C4-2B (cell line): ENCODE data around the gene CES4A.
"Not testable (repeated sequence)": the region's sequence is repeated elsewhere in the genome, so short reads cannot be mapped to it uniquely, and the experiment has no call there.

ENCODE experiments used
- H3K27ac ChIP-seq: fragments of 450-650 bp; 2 replicates; pipeline ENCODE4 v1.5.1; 2017
- CTCF ChIP-seq: fragments of 450-650 bp; conservative IDR thresholded peaks from 2 replicates; pipeline ENCODE4 v1.5.1; 2017; ENCODE audit warnings: mild to moderate bottlenecking
- ZFX ChIP-seq: fragments of 450-650 bp; IDR thresholded peaks from 2 replicates; pipeline ENCODE4 v1.6.1; 2017

Gene CES4A

GRCh38 chr16:66972983-66973382 lies 15.4 kb upstream of the CES4A start:
- no peak for TF ChIP-seq ZFX
- no peak for TF ChIP-seq CTCF
- no peak overlapping the region for H3K27ac ChIP-seq

GRCh38 chr16:66973716-66974115 lies 14.7 kb upstream of the CES4A start:
- H3K27ac ChIP-seq = no peak overlapping the region
- TF ChIP-seq ZFX (no peak), CTCF (no peak)

- not testable (repeated sequence) for H3K27ac ChIP-seq
Observed at GRCh38 chr16:66974156-66974931, 14.0 kb upstream of the CES4A start.

- H3K27ac ChIP-seq = not testable (repeated sequence)
Observed at GRCh38 chr16:66974932-66975246, 13.5 kb upstream of the CES4A start.

- TF ChIP-seq ZFX (no peak), CTCF (no peak)
- H3K27ac ChIP-seq = no peak overlapping the region
Observed at GRCh38 chr16:66975302-66975893, 13.0 kb upstream of the CES4A start.

DNA sequence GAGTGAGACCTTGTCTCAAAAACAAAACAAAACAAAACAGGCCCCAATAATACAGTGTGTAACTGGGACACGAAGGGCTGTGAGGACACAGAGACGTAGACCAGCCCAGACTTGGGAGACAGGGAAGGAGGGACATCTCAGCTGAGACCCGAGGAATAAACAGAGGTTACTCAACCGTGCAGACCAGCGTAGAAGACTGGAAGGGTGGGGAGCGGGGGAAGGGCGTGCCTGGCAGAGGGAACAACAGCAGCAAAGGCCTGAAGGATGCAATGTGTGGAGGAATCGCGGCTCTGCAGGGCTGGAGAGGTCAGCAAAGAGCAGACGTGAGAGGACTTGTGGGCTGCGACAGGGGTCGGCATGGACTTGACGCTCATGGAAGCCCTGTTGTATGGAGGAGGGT lies 11.6 kb upstream of the CES4A start:
- no peak overlapping the region for H3K27ac ChIP-seq
- TF ChIP-seq CTCF (no peak), ZFX (no peak)

GRCh38 chr16:66977341-66978113 lies 10.9 kb upstream of the CES4A start:
- H3K27ac ChIP-seq = no peak overlapping the region
- peak; percentile 93 for TF ChIP-seq CTCF
- no peak for TF ChIP-seq ZFX

GRCh38 chr16:66979011-66979717 lies 9.2 kb upstream of the CES4A start:
- no peak for TF ChIP-seq CTCF
- no peak overlapping the region for H3K27ac ChIP-seq
